EL (cell line): ENCODE results near the gene ERC2.
A peak's percentile ranks its signal among the peaks of the same experiment; 100 is the strongest.

ENCODE experiments used
- DNase-seq: peaks from one replicate; pipeline ENCODE4 v3.0.0-alpha.2; 2016

ERC2 gene

DNA sequence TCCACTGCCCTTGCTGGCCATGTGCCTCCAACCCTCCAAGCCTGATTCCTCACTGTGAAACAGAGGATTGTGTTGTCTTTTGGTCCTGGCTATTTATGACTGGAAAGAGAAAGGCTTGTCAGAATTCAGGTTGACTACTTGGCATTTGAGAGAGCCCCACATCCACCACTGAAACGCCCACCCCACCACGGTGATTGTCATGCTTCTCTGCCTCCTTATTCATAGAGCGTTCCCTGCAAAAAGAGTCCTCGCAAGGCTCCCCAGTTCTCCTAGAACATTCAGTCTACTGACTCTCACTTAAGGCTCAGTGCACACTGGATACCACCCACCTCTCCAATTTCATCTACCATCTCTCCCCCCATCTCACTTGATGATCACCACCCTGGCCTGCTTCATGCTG lies 818.3 kb downstream of the ERC2 start:
- DNase-seq = no peak

DNA sequence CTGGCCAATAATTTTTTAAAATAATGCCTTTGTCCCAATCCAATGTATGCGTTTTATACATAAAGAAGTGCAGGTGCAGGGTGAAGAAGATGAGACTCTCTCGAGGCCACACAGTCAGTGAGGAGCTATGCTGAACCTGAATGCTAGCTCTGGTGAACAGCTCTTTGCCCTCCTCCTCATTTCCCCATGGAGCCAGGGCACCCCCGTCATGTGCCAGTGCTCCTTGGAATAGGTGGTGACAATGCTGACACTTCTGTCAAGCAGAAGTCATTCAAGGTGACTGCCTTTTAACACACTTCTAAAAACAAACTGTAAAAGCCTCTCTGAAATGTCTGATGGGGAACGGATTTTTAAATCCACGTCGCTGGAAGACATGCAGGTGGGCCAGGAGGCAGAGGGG lies 818.7 kb downstream of the ERC2 start:
- no peak for DNase-seq

DNA sequence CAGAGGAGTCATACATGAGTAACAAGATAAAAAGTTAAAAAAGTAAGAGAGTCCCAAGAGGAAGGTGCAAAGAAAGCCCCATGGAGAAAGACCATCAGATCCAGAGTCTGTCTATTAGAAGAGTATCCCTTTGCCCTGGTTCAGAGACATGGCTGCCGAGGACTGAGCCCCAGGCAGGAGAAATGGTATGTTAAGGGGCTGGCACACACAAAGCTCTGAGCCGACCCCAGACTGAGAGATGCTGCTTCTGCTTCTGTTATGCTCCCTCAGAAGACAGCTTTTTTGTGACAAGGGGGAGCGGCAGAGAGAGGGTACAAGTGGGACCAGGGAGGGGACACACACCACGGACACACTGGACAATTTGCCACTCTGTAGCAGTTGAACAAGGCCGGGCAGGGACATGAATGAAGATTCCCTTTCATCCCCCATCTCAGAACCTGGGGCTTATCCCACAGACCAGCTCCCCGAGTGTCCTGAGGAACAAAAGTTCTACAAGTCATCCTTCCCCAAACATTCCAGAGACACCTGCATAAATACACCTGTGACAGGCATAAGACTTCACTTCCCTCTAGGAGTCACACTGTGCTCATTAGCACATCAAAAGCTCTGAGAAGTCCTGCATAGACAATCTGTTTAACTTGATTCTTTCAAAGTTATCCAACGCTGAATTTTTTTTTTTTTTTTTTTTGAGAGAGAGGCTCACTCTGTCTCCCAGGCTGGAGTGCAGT lies 819.5 kb downstream of the ERC2 start:
- no peak for DNase-seq

DNA sequence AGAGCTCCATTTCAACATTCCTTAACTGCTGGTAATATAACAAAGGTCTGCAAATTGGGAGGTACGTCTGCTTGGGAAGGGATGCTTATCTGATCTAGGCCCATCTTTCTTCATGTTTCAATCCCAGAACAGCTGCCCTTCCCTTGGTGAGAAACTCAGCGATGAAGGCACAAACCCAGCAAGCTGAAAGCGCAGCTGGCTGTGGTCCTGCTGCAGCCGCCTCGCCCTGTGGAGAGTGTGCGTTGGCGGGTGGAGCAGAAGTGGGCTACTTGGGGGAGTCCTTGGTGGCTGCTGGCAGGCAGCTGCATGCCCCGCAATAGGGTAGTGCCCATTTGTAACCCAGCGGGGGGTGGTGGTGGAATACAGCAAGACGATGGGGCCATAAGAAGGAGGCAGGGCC lies 820.6 kb downstream of the ERC2 start:
- no peak for DNase-seq

DNA sequence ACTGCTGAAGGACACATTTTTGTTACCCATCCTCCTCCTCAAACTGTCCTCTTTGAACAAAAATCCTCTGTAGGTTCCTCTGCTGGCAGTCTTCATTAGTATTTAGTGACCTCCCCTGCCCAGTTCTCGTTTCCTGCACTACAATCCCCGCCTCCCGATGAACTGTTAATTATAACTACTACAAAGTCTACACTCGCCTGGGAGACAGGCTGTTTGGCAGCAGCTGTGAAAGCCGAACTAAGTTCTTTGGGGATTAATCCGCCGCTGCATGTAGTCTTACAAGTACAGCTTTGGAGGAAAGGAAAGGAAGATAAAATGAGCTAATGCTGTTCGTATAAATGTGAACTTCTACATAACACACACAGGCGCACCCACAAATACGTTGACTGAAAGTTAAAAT lies 821.2 kb downstream of the ERC2 start:
- no peak for DNase-seq

DNA sequence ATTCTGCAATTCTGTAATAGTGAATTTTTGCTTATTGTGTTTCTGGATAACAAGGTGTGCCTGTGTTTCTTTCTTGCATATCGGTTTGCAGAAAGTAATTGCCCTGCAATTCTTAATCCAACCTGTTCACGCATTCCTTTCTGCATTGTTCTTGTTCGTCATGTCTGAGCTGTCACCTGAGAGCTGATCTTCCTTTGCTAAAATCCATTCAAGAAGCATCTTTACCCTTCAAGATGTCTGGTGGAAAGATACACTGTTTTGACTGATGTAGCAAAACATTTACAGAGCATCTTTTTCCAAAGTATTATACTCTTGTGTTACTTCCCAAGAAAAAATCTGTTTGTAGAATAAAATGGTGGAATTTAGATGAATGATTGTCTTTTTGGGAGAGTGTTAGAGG lies 822.1 kb downstream of the ERC2 start:
- no peak for DNase-seq

DNA sequence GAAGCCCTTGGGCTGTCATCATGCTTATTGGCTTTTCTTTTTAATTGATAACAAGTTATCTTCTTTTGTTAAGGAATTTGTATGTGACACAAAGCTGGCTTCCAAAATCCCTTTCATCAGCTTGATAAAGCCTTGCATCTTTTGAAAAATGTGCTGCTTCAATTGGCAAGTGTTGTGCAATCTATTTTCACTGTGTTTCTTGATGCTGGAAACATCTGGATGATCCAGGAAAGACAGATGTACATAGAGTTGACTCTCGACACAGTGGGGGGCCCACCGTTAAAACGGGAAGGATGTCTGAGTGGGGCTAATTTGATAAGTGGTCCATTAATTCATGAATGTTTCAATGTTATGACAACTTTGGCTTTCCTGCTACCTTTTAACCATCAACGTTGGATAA lies 822.8 kb downstream of the ERC2 start:
- no peak for DNase-seq

DNA sequence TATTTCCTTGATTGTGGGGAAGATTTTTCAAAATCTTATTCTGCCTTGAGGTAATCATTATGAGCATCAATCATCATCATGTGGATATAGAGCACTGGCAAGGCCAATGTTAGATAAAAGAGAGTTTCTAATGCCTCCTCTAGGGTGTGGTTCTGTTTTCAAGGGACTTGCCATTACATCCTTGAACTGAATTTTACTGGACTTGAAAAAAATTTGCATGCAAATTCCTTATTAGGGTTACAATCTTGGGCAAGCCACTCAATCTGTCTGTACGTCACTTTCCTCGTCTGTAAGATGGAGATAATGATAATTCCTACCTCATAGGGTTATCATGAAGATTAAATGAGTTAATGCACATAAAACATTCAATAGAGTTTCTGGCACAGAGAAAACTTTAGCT lies 825.0 kb downstream of the ERC2 start:
- no peak for DNase-seq

DNA sequence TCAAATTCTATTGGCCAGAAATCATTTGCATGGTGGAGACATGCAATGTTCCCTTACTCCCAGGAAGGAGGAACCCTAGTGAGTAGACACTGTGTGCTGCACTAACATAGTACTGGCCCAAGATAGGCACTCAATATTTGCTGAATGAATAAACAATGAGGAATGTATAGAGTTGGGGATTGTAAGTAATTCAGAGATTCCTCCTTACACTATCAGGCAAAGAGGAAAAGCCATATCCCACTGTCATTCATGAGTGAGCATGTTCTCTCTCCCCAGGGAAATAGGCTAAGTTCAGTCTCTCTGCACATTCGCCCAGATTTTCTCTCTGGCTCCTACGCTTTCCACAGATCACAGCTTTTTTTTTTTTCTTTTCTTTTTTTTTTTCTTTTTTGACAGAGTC lies 826.3 kb downstream of the ERC2 start:
- DNase-seq = peak; percentile 25

DNA sequence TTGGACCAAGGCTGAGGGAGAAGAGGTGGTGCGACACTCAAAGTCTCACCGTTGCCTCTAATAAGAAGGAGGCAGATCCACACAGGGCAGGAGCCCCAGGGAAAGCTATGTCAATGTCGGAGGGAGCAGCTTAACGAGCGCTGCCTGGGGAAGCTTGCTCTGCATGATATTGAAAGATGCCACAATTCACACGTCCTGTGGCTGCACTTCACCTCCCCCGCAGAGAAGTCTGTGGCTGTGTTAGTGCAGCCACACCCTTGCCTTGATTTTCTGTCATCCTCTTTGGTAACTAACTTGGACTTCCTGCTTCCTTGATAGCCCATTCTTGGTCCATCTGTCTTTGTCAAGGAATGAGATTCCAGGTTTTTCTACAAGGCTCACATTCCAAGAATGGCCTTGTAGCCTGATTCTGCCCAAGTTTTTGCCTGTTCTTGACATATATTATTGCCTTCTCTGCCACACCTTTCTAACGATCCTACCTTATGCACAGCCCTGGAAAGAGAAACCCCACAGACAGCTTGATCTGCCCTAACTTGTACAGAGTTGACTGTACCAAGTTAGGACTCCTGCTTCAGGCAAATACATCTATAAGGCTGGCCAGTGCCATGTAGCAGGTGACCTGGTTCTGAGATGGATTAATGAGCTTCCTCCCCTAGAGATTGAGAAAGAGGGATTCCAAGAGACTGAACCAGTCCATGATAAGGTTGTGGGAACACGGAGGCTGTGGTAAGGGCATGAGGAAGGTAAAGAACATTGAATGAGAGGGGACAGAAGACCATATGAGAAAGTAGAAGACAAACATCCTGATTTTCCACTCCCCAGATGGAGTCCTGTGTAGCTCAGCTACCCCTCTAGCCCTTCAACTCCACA lies 828.1 kb downstream of the ERC2 start:
- no peak for DNase-seq

DNA sequence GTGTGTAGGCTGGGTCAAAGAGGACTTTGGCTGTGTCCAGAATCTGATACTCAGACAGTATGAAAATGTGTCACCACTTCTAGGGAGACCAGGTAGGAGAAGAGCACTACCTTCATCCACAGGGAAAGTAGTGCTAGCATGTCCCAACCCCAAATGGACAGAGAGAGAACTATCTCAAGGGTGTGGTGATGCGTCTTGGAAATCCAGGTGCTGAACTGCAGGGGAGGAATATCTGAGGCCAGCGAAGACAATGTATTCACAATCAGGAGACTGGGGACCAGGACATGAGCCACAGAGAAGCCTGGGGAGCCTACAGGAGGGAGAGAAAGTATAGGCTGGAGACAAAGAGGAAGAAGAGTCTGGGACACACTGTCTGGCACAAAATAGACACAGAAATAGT lies 829.1 kb downstream of the ERC2 start:
- no peak for DNase-seq

DNA sequence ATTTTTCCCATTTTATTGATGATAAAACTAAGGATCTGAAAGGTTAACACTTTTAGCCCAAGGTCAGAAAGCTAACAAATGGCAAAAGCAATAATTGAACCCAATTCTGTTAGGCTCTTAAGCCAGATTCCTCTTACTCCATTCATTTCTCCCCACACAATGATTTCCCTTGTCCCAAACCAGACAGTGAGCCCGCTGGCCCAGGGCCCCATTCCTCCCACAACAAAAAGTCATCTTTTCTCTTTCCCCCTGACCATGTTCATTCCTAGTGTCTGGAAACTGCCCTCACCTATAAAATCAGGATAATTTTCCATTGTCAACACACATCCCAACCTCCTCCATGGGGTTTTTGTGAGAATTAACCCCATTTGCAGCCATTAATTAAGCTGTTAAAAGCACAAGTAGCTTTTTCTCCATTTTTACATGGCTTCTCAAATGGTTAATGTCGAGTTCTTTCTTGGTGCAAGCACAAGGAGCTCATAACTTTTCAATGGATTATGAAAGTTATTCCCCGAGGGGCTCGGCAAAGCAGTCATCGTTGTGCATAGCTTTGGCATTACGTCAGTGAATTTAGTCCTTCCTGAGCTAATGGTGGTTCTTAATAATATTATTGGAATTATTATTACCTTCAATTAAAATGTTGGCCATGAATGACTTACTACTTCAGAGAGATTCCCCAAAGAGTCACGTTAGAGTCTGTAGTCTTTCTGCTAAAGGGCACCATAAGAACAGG lies 830.2 kb downstream of the ERC2 start:
- peak; percentile 32 for DNase-seq

DNA sequence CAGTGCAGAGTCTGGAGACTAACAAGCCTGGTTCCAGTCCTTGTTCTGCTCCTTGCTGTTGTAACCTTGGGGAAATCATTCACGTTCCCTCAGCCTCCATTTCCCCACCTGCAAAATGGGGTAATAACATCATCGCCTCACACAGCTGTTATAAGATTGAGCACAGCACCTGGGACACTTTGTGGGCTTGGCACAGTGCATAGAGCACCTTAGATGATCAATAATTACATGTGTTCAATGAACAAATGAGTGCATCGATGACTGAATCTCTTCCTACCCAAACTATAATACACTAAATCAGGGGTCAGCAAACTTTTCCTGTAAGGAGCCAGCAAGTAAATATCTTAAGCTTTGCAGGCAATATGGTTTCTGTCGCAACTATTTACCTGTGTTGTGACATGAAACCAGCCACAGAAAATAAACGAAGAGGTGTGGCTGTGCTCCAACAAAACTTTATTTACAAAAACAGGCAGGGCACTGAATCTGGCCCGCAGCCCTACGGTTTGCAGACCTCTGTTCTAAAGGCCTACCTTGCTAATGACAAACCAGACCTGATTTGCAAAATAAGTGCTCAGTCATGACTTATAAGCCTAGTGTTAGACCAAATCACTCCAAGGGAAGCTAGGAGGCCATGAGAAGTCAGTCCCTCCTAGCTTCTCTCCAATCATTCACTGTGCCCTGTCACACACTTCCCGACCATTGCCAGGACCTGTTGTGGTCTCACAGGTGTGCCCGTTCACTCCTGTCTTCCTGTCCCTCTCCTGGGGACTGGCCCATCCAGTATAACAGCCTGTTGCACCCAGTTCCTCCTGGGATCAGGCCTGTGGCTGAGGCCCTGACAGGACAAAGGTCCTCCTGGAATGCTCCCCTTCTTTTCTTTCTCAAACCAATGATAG lies 831.7 kb downstream of the ERC2 start:
- no peak for DNase-seq

DNA sequence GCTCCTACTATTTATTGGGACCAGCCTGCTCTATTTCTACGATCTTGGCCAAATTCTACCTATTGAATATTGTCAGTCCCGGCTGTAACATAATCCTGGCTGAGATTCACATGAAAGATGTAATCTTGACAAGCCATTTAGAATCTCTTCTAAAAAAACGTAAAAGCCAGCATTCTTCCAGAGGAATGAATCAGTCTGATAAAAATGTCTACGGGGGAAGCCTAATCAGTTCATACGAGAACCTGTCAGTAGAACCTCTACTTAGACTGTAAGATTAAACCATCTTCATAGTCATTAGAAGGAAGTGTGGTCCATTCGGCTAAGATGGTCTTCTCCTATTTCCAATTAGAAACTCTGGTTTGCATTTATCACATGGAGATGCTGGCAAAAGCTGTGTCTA lies 833.9 kb downstream of the ERC2 start:
- peak; percentile 17 for DNase-seq

DNA sequence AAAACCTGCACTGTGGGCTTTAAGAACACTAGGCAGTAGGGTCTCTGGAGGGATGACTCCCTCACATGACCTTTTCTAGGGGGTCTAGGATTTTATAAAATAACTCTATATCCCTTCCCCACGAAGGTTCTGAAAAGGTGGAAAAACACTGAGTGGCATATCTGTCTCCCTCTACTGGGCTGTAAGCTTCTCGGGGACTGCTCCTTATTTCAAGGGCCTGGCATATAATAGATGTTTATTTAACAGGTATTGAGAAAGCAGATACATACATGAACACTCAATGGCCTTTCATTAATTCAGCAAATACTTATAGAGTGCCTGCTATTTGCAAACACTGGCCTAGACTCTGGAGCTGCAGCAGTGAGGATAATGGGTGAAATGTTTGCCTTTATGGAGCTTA lies 834.9 kb downstream of the ERC2 start:
- DNase-seq = no peak

DNA sequence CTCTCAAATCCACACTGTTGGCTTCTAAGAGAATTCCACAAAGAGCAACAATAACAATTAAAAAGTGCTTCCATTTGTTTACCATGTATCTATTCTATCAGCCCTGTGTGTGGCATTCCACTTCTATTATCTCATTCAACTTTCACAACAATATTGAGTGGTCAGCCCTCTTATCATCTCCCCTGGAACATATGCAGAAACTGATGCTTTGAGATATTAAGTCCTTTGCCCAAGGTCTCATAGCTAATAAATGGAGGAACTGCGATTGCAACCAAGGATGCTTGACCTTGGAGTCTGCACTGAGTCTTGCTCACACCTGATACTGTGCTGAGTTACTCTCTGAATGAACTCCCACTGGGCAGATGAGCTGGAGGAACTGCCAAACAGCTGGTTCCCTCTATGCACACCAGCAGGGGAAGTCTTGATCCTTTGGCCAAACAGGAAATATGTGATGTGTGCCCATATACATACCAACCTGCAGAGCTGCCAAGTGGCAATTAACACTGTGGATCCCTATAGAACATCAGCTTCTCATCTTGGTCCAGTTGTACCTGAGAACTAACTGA lies 836.4 kb downstream of the ERC2 start:
- peak; percentile 29 for DNase-seq

DNA sequence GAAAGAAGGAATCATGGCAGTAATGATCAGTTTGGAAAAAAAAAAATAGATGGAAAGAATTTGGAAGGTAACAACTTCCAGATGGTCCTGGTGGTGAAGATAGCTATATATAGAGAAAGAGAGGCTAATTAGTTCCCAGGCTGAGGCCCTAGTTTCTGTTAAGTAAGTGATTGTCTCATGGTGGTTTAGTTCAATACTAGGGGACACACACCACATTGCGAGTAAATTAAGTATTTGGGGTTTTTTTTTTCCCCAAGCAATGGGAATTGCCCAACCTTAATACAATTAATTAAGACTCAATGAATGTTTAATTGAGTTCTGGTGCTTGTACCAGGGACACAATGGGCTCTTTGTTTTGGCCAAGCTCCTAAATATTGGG lies 837.4 kb downstream of the ERC2 start:
- no peak for DNase-seq

DNA sequence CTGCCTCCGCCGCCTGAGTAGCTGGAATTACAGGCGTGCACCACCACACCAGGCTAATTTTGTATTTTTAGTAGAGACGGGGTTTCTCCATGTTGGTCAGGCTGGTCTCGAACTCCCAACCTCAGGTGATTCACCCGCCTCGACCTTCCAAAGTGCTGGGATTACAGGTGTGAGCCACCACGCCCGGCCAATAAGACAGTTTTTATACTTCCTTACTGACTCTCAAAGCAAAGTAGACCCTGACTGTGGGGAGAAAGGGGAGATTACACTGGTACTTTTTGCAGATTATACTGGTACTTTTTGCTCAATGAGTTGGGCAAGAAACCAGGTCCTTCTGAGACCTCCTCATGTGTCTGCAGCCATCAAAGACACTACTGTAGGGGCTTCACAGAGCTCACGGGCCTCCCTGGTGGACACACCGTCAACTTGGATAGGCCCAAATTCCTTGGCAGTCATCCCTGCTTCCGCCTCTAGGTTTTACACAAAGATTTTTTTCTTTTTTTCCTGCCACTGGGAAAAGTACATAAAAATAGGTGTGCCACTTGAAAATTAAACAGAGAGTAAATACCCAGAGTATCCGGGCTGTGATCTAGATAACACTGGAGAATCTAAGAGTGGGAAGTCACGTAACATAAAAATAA lies 837.9 kb downstream of the ERC2 start:
- no peak for DNase-seq

DNA sequence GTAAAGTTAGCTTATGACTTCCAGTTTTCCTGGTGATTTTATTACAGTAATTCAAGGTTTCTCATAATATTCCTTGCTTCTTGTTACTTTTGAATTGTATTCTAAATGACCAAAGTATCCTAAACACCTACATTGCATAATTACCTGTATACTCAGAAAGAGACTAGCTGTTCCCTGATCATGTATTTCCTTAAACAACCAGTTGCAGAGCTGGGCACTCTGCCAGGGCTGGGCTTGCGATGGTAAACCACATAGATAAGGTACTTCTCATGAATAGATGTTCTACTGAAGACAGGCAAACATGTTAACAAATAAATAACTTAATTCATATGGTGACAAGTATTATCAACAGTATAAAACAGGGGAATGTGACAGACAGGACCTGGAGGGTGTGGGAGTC lies 838.8 kb downstream of the ERC2 start:
- DNase-seq = no peak

DNA sequence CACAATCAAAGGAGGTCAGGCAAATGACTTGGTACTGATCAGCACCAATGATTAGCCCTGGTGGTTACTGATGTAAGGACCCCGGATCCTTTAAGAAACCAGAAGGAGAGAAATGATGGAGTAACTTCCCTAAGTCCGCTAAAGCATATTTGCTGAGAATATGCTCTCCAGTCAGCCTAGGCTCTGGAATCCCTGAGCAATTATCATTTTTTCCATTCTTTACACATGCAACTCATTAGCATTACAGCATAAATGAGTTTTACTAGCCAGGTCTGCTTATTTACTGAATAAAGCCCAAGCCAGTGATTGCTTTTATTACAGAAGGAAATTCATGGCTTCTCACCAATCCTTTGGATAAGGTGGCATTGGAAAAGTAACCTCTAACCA lies 842.0 kb downstream of the ERC2 start:
- DNase-seq = no peak

DNA sequence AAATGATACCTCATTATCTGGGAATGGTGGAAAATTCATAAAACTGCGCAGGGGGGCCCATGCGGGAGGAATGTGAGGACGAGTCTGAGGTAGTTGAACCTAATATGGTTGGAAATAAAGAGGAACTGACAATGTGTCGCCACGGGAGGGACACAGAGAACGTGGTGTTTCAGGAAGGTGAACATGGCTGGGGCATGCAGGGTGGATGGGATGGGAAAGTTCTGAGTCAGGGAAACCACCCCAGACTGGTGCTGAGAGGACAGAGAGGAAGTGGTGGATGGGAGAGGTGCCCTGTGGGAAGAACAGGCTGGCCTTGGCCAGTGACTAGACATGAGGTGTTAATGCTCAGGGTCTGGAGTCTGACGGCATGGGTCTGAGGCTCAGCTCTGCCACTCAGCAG lies 844.0 kb downstream of the ERC2 start:
- DNase-seq = peak; percentile 83

DNA sequence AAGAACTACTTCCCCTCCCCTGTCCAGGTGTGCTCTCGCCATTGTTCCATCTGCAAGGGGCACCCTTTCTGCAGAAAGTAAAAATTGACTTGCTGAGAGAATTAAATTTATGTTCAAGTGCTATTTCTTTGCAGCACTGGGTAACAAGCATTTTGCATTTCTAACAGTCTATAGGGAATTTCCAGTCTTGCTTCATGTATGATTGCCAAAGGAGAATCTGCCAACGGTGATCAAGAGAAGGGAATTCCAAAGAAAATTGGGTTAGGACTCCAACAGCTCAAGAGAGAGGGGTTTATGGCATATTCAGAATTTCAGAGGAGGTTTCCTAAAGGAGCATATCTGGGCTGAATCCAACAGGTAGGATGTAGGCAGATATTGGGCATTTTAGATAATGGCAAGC lies 844.5 kb downstream of the ERC2 start:
- peak; percentile 37 for DNase-seq
